Breast epithelium (tissue), 3 donors: Measurements from ENCODE around the gene RHBDL3.

ENCODE experiments used
- CTCF ChIP-seq, 3 donors: fragments of 450-650 bp; IDR thresholded peaks; one replicate each; pipeline ENCODE4 v1.5.1; 2016 to 2017; ENCODE audit warnings: antibody characterized with exemption in 3 of 3, mild to moderate bottlenecking in 3 of 3, moderate library complexity in 3 of 3
- POLR2A ChIP-seq: fragments of 450-650 bp; IDR thresholded peaks from one replicate; pipeline ENCODE4 v1.6.1; 2016; ENCODE audit warnings: antibody characterized with exemption, mild to moderate bottlenecking, moderate library complexity

- no peak for TF ChIP-seq CTCF (IDR thresholded peaks at IDR 0.05)
- TF ChIP-seq POLR2A, result no peak
Observed at GRCh38 chr17:32348483-32348800, 82.8 kb downstream of the RHBDL3 start.
